WI38 (cell line): ENCODE data around the gene FDPS.
A peak's percentile ranks its signal among the peaks of the same experiment; 100 is the strongest.

Source experiments
- H3K4me3 ChIP-seq: 2 replicates; pipeline ENCODE4 v1.5.1; 2011; ENCODE audit warnings: low read depth, mild to moderate bottlenecking, control low read depth, low read length
- TF ChIP-seq, protein P1 (sequence below): IDR thresholded peaks from 2 replicates; pipeline ENCODE4 v1.5.1; 2012; ENCODE audit warnings: low read depth, mild to moderate bottlenecking, control low read depth, low read length

Gene FDPS

DNA sequence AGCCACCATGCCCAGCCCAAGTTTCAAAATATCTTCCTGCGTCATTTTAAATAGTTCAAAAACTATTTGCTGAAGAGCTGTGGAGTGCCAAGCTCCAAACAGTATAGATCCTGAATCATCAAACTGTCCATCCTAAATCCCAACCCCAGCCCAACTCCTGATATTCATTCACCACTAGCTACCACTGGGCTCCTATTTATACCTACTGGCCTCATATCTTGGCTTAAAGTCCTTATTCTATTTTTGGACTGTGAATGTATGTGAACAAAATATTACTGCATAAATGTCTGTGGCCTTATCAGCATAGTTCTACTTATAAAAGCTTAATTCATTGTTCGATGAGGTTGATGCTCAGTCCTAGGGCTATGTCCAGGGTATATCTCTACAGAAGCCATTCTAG lies 41.3 kb upstream of the FDPS start:
- TF ChIP-seq, protein P1, sequence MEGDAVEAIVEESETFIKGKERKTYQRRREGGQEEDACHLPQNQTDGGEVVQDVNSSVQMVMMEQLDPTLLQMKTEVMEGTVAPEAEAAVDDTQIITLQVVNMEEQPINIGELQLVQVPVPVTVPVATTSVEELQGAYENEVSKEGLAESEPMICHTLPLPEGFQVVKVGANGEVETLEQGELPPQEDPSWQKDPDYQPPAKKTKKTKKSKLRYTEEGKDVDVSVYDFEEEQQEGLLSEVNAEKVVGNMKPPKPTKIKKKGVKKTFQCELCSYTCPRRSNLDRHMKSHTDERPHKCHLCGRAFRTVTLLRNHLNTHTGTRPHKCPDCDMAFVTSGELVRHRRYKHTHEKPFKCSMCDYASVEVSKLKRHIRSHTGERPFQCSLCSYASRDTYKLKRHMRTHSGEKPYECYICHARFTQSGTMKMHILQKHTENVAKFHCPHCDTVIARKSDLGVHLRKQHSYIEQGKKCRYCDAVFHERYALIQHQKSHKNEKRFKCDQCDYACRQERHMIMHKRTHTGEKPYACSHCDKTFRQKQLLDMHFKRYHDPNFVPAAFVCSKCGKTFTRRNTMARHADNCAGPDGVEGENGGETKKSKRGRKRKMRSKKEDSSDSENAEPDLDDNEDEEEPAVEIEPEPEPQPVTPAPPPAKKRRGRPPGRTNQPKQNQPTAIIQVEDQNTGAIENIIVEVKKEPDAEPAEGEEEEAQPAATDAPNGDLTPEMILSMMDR, result no peak
- H3K4me3 ChIP-seq, result no peak overlapping the region

DNA sequence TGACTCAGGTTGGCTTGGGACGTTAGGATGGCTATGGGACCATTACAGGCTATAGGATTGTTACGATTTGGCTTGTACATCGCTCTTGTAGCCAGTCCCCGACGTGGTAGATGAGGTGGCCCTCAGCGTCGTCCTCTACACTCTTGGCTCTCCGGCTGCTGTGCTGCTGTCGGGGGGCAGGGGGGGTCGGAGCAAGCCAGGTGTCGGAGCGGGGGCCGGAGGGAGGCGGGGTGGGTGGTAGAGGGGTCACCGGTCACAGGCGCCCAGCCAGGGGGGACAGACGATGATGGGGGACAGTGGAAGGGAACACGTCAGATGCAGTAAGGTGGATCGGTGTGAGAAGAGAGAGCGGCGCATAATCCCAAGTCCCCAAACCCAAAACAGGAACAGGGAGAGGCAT lies 40.0 kb upstream of the FDPS start:
- TF ChIP-seq, protein P1, result no peak
- H3K4me3 ChIP-seq, result no peak overlapping the region

DNA sequence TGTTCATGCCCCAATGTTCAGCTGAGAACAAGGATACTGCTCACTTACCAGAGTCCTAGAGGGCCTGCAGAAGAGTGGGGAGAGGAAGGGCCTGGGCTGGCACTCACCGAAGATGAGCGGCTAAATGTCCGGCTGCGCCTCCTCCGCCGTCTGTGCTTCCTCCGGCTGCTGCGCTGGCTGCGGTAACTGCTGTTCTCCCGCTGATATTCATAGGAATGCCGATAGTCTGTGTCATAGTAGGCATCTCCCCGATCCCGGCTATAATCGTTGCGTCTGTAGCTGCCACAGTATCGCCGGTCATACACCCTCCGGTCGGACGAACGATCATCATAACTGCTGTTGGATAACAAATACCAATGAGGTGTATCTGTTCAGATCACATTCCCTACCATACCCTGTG lies 39.3 kb upstream of the FDPS start:
- TF ChIP-seq, protein P1, result no peak
- H3K4me3 ChIP-seq, result no peak overlapping the region

DNA sequence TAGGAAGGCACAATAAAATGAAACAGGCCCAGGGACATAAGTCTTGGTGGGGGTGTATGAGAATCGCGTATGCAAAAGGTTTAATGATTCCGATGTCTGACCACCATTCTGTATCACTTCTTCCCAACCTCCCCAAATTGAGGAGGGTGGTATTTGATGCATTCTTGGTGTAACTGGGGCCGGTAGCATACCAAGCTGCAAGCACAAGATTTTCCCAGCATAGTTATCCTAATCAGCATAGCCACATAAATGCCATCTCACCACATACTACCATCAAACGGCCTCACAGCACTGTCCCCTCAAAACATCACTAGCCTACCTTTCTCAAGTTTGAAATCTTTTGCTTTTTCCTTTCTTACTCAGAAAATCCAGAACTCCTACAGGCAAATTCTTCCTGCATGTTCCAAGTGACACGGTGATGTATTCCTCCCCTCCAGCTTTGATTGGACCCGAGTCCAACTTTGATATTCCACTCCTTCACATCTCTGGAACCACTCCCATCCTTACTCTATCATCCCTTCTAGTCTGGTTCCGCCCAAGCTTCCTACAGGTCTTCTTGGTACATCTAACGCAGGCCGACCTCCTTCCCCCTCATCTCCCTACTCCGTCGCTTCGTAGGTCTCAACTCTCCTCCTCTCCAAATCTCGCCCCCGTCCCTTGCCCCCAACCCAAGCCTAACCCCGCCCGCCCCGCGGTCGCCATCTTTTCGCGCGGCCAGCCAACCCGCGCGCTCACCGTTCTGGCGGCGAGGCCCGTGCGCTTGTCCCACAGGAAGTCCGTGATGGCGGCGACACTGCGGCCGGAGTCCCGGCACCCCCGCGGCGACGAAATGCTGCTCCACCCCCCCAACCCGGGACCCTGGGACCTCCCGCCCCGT lies 36.0 kb upstream of the FDPS start:
- peak overlapping the region; percentile 85 for H3K4me3 ChIP-seq
- TF ChIP-seq, protein P1, result no peak

DNA sequence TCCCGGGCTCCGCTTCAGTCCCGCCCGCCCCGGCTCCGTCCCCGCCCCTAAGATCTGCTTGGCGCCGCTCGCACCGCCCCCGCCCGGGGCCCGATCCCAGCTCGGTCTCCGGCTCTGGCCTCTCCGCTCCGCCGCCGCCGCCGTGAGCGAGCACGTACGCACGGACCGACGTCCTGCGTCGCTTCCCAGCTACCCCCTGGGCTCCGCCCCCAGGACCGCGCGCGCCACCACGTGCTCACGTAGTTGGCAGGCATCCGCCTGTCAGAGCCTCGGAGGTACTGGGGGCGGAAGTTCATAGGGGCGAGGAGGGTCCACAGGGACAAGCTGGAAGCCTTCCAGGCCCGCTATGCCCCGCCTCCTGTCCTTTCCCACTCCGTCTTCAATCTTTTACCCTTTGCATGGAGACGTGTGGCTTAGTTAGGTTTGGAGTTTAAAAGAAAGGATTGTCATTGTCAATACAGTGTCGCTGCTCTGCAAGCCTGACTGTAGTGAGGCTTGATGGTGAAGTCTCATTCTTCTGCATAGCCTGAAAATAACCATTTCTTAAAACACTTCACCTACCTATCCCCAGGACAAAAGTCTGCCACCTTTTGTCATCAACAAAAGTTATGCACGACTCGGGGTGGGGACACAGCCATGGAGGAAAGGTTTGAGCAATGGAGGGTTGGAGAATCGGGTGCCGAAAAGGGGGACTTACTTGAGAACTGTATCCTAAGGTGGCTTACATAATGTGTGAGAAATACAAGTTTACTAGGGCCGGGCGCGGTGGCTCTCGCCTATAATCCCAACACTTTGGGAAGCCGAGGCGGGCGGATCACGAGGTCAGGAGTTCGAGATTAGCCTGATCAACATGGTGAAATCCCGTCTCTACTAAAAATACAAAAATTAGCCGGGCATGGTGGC lies 35.1 kb upstream of the FDPS start, which contains the start of gene CLK2:
Gene CLK2, minus strand, starts transcription at position 162 of the 903 bp plus-strand sequence. CDS start 2,527 bp downstream, outside the sequence.
- H3K4me3 ChIP-seq, result peak within 1 kb of the TSS; percentile 85
- TF ChIP-seq, protein P1, result no peak

DNA sequence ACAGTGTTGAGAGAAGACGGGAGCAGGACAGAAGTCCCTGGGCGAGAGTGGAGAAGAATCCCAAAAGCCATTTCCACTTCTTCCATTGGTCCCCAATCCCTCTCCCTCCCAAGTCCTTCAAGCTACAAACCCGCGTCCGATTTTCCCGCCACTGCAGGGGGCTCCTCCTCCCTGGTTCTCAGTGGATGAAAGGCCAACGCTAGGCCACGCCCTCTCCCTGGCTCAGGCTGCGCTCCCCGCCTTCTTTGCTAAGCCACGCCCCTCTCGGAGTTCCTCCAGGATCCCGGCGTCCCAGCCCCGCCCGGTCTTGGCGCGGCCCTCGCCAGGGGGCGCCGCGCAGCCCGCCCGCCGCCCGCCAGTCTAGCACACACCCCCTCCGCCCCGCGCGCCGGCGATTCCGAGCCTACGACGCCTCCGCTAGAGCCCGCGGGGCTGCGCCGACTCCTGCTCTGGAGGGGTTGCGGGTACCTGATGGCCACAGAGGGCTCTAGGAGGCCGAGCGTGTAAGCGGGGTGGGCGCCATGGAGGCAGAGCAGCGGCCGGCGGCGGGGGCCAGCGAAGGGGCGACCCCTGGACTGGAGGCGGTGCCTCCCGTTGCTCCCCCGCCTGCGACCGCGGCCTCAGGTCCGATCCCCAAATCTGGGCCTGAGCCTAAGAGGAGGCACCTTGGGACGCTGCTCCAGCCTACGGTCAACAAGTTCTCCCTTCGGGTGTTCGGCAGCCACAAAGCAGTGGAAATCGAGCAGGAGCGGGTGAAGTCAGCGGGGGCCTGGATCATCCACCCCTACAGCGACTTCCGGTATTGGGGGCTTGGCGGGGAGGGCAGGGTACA lies 31.4 kb upstream of the FDPS start, which contains the start of gene HCN3:
Gene HCN3, plus strand, starts transcription at position 394 of the 832 bp plus-strand sequence. Its CDS starts 128 bp downstream, at position 522.
- TF ChIP-seq, protein P1, result peak; percentile 17; the same call in 1 of the 2 replicates
- H3K4me3 ChIP-seq, result peak within 1 kb of the TSS; percentile 70
